Activated CD4-positive, CD25-positive, alpha-beta regulatory T cell treated with anti-CD3 and anti-CD28 coated beads, Interleukin-2, amount 50 U/mL, for 24 hours (primary cell): ENCODE results near the gene EYA2.

Source experiments
- ATAC-seq, 2 donors: fragments of 150-1000 bp; cut with Tn5 transposase; one replicate each; pipeline ENCODE4 v1.10.0; 2021; ENCODE audit warnings: mild to moderate bottlenecking in 1 of 2, moderate library complexity in 1 of 2

Gene EYA2

DNA sequence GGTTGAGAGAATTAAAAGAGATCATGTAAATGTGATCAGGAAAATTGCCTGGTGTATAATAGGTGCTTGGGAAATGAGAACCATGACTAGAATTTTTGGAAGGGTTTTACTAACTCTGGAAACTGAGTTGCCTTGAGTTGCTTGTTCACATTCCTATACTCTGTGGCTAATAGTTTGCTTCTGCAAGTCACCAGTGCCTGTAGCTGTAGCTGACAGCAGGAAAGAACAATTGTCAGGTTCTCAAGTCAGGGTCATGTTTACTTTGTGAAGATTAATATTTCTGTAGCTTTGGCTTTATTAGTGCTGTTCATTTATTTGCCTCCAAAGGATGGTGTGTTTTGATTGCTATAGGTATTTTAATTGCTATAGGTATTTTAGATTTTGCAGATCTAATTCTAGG, 86.5 kb downstream of the EYA2 start:
- no peak for ATAC-seq

DNA sequence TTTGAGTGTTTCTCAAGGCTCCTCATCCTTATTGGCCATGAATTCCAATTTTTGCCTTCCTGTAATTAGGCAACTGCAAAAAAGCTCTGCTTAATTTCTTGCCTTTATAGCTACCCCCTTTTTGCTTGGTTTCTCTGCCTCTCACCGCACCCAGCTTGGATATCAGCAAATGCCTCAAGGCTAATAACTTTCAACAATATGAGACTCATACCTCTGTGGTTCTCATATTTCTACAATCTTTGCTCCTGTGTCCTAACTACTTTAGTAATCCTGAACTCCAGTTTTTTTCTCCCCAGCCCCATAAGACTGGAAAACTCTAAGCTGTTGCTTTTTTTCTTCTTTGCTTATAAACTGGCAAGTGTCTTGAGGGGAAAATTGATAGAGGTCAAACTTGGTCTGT, 88.8 kb downstream of the EYA2 start:
- ATAC-seq: no peak

DNA sequence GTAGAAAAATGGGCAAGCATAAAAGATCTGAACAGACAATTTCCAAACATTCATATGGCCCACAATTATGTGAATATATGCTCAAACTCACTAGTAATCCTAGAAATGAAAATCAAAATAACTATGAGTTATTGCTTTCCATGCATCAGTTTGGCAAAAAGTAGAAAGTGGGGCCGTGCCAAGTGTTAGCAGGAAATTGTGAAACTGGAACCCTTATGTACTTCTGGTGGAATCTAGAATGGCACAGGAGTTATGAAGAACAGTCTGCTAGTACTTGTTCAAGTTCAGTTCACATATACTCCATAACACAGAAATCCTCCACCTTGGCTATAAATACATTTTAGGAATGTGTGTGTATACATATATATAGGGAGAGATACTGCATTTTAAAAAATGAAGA, 89.8 kb downstream of the EYA2 start:
- no peak for ATAC-seq

DNA sequence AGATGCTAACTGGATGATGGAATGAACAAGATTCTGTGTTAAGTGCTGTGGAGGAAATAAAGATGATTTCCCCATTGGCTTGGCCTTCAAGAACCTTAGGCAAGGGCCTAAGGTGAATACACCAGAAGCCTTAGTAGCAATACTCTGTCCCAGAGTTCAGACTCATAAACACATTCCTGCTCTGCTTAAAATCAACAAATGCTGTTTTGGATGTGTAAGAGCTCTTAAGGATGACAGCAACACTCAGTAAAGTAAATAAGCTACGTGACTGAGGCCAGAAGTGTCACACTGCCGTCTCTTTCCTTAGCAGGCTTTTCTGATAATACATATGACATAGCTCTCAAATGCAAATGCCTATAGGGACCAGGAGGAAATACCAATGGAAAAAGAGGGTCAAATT, 90.6 kb downstream of the EYA2 start:
- ATAC-seq: no peak

DNA sequence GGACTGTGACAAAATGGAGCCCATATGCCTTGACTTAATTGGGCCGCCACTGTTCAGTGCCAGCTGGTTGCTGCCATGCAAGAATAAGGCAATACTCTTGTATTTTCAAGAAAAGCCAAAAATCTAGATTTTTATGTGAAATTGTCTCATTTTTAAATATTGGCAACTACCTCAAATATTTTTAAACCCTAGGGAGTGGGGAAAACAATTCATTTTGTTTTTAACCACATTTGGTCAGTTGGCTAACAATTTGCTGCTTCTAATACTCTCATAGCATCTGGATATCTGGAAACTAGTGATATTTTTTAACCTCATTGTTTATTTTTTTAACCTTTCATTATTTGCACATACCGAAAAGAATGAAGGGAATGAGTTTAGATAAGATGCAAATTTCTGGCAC, 91.0 kb downstream of the EYA2 start:
- ATAC-seq: no peak

DNA sequence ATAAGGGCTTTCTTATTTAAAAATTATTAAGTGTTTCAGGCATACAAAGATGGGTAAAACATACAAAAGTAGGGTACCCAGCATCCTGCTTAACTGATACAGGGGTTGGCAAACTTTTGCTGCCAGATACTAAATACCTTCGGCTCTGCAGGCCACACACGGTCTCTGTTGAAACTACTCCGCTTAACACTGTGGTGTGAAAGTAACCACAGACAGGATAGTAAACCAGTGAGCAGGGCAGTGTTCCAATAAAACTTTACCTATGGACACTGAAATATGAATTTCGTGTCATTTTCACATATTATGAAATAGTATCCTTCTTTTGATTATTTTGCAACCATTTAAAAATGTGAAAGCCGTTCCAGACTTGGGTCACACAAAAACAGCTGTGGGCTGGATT, 92.4 kb downstream of the EYA2 start:
- ATAC-seq: no peak

DNA sequence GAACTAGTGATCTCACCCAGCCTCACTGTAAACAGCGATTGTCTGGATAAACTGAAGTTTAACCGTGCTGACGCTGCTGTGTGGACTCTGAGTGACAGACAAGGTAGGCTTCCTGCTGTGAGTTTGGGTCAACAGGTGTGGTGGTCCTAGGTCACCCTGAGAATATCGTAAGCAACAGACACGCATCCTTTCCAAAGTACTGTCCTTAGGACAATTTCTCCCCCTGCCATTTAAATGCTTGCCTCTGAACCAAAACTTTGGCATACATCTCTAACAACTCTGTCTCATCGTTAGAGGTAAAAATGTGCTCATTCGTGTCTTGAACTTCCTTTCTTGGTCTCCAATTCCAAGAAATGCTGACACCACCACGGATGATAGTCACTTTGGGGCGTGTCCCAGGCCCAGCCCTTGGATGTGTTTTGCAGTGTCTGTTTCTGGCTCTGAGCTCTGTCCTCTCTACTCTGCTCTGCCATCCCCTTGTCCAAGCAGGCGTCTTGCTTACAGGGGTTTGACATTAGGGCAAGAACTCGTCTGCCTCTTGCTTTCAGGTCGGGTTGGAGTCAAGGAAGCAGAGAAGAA, 95.5 kb downstream of the EYA2 start:
- ATAC-seq: peak; percentile 66 to 67

DNA sequence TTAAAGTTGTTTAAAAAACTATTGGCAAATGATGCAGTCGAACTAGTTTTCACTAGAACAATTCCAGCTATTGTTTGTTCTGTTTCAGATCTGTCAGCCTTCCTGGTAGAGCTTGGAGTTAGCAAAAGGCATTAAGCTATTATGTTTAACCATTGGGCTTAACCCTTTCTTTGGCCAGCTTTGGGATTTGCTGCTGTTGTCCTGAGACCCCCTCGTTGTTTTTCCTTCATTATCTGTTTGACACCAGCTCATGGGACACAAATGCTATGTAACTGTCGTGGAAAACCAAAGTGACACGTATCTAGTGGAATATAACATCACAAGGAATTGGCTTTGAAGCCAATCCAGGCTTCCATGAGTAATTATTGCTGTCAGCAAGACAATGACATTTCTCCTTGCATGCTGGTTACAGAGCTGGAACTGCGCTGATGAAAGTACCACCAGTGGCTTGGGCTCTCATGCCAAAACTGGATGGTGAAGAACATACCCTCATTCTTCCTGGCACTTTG, 96.0 kb downstream of the EYA2 start:
- no peak for ATAC-seq

DNA sequence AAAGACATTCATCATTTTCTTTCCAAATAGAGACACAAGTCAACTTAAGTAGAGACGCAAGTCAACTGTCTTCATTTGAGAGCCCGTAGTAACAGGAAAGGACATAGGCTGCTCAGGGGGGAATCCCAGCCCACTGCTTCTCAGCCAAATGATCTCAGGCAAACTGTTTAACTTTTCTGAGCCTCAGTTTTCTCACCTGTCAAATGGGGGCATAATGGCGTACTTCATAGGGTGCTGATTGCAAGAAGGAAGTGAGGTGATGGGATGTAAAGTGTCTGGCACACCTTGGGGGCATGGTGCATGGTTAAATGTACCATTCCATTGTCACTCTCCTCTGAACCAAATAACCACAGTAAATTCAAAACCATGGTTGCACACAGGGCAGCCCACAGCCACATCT, 96.5 kb downstream of the EYA2 start:
- no peak for ATAC-seq

DNA sequence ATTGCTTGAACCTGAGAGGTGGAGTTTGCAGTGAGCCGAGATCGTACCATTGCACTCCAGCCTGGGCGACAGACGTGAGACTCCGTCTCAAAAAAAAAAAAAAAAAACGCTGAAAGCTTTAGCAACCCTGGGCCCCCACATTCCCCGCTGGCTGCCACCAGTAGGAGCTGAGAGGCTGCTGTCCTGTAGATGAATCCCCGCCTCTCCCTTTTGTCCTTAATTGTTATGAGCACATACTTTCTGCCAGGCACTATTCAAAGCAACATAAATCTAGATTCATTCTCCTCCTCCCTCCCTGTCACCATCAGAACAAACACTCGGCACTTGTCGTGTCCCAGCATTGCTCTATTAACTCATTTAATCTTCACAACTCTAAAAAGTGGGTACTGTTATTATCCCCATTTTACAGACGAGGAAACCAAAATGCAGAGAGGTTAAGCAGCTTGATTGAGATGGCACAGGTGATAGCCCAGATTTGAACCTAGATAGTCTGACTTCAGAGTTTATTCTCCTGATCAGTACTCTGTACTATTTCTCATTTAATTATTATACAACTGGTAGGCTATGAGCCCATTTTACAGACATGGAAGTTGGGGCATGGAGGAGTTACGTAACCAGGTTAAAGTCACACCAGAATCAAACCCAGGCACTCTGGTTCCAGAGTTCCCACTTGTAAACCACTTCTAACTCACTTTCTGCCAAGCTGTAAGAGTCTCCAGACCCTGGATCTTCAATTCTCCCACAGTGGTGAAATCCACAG, 97.4 kb downstream of the EYA2 start:
- no peak for ATAC-seq

DNA sequence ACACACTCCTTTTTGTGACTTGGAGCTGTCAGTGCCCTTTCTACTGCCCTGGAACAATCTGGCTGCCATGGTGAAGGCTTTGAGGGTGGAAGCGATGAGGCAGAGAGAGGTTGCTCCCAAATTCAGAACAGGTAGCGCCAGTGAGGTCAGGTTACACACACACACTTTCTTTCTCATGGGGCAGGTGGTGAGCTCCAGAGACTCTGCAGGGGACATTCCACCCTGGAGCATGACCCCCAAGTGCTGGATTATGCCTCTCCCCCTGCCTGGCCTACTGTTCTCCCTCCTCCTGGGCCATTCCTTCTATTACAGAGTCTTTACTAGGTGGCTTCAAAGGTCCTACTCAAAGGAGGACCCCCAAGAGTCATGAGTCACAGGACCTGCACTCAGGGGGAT, 98.0 kb downstream of the EYA2 start:
- ATAC-seq: no peak

DNA sequence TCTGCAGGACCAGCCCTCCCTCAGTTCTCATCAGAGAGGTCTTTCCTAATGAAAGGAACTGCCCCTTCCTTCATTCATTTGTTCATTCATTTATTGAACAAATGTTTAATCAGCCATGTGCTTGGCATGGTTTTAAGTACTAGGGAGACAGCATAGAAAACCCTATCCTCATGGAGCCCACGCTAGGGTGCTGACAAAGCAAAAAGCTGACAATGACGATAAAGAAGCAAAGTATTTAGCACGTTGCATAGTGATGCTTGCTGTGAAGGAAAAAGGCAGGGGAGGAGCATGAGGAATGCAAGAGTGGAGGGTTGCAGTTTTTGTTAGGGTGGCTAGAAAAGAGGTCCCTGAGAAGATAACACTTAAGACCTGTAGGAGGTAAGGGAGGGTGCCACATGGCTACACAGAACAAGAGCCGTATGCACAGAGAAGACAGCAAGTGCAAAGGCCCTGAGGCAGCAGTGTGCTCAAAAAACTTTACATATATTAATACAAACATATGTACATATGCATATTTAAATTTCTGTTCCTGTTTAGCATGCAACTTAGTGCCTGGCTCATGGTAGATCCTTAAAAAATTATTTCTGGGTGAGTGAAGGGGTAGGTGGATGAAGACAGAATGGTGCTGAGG, 98.9 kb downstream of the EYA2 start:
- ATAC-seq: no peak

DNA sequence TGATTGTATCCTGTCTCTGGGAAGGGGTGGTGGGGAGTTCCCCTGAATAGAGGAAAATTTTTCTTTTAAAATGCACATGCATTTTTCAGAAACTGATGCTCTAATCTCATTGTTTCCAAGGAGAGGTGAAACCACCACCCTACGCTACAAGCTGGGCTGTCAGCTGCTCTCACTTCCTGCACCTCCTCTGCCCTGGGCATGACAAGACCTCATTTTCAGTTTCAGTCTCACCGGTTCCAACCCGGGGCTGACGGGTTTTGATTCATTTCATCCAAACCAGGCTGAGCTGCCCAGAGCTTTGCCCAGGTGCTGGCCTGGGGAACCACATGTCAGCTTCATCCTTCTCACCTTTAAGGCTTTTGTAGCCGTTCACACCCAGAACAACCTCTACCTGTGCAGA, 99.7 kb downstream of the EYA2 start:
- peak; percentile 93 to 95 for ATAC-seq

DNA sequence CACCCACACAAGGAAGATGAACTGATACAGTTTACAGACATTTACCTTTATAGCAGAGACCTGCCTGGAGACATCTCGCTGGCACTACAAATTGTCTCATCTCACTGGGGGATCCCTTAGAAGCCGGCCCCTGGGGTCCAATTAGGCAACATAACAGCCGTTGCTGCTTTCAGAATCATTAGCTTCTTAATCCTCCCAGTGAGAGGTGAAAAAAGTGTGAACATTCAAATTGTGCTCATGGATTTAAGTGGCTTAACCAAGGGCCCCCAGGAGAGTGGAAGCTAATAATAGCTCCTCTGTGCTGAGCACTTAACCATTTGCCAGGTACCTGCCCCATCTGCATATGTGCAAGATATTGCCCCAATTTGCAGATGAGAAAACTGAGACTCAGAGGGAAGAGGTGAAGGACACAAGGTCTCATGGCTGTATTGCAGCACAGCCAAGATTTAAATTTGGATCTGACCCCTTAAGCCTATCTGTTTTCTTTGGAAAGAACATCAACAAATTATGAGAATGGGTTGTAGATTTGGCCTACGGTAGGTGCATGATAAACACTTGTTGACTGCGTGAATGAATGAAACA, 101.0 kb downstream of the EYA2 start:
- no peak for ATAC-seq

DNA sequence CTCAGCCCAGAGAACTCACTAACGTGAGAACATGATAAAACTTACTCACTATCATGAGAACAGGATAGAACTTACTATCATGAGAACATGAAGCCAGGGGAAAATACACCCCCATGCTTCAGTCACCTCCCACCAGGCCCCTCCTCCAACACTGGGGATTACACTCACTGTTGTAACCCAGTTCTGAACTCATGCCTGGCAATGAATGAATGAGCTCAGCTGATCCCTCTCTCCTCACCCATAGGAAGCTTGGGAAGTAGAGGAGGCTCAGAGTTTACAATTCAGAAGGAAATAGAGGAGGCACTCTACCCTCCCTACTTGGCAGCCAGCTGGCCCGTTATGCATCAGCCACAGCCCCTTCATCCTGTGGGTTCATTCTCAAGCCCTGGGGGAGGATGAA, 102.5 kb downstream of the EYA2 start:
- no peak for ATAC-seq

DNA sequence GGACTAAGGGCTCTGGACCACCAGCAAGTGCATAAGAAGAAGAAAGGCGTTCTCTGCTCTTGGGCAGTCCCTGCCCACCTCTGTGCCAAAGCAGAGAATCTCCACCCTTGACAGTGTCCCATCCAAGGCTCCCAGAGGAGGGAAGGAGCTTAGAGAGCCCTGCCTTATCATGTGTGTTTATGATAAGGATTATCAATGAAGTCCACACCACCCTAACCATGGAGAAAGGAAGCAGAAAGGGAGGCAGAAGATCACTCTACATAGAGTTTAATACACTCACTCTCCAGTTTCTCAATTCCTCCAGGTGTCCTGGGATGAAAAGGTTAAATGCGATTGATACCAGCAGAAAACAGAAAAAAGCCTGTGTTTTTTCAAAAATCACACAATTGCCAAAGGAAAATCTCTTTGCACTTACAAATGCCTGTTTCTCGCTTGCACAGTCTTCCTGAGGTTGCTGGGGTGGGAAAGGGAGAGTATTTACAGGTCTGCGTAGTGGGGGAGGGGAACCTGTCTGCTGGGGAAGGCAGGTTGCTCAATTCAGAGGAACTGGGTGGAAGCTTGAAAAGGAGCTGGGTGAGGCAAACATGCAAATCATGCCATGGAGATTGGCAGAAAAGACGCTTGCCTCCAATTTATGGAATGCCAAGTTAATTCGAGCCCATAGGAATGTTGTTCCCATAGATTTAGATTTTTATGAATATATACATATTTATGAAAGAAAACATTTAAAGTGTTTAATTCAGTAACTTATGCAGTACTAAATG, 104.0 kb downstream of the EYA2 start:
- ATAC-seq: no peak

DNA sequence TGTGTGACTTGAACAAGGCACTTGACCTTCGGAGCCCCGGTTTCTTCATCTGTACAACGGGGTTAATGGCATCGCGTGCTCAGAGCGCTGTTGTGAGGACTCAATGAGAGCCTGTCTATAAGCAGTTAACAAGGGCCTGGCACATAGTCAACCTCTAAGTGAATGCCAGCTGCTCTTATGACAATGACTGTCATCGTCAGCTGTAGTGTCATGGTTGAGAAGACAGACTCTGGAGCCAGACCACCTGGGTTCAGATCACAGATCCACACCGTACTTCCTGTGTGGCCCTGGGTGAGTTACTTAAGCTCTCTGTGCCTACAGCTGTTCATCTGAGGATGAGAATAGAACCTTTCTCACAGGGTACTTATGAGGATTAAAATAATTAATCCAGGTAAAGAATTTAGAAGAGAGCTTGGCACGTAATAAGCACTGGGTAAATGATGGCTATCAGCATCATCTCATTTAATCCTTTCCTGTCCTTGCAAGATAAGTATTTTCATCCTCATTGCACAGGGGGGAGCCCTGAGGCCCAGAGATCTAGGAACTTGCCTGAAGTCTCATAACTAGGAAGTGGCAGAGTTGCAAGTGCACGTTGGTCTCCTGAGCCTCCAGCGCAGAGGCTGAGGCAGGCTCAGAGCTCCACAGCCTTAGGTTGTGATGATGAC, 105.3 kb downstream of the EYA2 start:
- ATAC-seq: no peak

DNA sequence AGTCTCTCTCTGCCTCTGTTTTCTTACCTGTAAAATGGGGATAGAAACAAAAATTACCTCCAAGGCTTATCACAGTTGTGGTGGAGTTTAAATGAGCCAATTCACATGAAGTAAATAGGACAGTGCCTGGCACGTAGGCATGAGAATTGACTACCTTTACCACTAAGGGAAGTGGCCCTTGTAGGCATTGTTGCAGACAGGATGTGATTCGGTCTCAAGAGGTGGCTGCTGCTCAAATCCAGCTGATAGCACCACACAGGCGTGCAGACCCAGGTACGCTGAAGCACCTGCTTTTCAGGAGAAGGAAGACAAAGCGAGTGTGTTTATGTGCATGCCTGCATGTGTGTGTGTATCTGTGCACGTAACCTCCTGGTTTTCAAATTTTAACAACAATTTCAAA, 108.6 kb downstream of the EYA2 start:
- no peak for ATAC-seq

DNA sequence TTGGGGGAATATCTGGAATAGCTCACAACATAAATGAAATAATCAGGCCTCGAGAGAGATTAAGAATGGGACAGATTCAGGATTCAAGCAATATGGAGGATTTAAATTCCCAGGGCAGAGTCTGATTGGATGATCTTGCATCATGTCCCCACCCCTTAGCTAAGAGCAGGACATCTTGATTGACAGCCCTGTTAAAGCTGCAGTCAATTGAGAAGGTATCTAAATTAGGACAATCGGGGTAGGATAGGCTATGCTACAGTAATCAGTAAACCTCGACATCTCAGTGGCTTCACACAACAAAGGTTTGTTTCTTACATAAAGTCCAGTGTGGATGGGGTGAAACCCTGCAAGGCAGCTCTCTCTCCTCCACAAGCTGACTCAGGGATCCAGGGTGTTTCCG, 109.5 kb downstream of the EYA2 start:
- no peak for ATAC-seq

DNA sequence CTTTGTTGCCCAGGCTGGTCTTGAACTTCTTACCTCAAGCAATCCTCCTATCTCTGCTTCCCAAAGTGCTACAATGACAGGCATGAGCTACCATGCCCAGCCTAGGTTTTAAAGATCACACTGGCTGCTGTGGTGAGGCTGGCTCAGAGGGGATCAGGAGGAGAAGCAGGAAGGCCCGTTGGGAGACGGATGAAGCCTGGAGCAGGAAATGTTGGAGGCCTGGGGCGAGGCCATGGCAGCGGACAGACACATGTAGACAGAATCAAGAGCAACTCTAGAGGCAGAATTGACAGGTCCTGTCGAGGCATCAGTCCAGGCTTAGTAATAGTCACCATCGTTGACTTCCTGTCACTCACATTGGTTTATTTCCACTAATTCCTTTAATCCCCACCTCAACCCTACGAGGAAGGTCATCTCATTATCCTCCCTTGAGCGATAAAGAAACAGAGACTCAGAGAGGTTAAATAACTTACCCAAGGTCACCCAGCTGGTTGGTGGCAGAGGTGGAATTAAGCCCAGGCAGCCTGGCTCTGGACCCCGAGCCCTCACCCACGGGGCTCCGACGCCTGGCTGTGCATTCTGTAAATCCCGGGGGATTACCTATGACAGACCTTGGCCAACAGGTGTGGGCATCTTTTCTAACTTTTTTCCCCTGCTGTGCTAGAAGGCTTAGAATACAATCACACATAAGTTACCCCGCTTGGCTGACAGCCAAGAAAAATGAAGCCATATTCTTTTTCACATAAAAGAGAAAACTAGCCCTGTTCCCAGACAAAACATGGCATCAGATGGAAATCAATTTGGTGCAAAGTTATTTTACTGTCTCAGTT, 113.4 kb downstream of the EYA2 start:
- ATAC-seq: no peak

DNA sequence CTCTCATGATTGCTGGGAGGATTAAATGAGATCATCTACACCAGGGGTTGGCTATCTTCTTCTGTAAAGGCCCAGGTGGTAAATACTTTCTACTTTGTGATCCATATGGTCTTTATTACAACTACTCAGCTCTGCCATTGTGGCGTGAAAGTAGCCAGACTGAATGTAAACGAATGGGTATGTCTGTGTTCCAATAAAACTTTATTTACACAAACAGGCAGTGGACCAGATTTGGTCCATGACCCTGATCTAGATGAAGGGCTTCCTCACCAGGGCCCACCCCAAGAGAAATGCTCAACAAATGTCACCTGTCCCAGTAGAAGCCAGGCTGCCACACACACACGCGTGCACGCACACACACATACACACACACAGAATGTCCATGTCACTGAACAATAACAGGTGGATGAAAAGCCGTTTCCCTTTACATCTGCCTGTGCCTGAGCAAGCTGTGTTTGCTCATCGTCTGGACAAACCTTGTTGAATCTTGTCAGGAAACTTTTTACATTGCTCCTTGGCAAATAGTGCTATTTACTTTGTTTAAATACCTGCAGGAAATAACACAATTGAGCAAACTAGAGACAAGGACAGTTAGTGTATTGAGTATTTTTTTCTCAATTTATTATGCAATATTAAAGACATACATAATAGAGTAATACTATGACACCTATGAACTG, 114.3 kb downstream of the EYA2 start:
- ATAC-seq: no peak
